Panc1 (cell line): ENCODE measurements around the gene PPP1R9B. TPM values are rescaled to one million over a fixed set of nuclear protein-coding genes. Genes with fewer than 3 reads are reported as not detected.

Experiments
- ATAC-seq: fragments of 200-7000 bp; cut with Tn5 transposase; 2 replicates; pipeline ENCODE4 v1.9.1; 2020; ENCODE audit warnings: mild to moderate bottlenecking, moderate library complexity
- BruUV-seq: library from RNA; stranded (reverse); fragments of 400-500 nt; replicated peaks from 2 replicates; lab custom pipeline; 2021; lab: Mats Ljungman, UMichigan
- CTCF ChIA-PET: fragments of 300-600 bp; sonication (Branson Sonifier 250); formaldehyde crosslinking; loops from one replicate; lab custom pipeline; 2022; ENCODE audit warnings: antibody characterized with exemption; lab: Charles Lee
- POLR2A ChIA-PET: fragments of 300-600 bp; sonication (Branson Sonifier 250); formaldehyde crosslinking; loops from one replicate; lab custom pipeline; 2022; ENCODE audit warnings: antibody characterized with exemption; lab: Charles Lee
- DNase-seq: peaks from one replicate; pipeline ENCODE4 v3.0.0-alpha.2; 2010; ENCODE audit warnings: low read depth, low spot score
- H3K27ac ChIP-seq: 2 replicates; pipeline ENCODE4 v1.5.1; 2011; ENCODE audit warnings: mild to moderate bottlenecking, low read length, inconsistent platforms
- H3K27me3 ChIP-seq: fragments of 200-500 bp; sonication (Bioruptor generic); 2 replicates; pipeline ENCODE4 v1.6.0; 2014; ENCODE audit warnings: low read length, inconsistent platforms; ENCODE audit not compliant: control insufficient read depth, insufficient read depth
- H3K36me3 ChIP-seq: fragments of 200-500 bp; sonication (Bioruptor generic); 2 replicates; pipeline ENCODE4 v1.5.1; 2014; ENCODE audit warnings: inconsistent platforms, mild to moderate bottlenecking, low read length, moderate library complexity; ENCODE audit not compliant: control insufficient read depth, insufficient read depth
- H3K4me1 ChIP-seq: 2 replicates; pipeline ENCODE4 v1.5.1; 2011; ENCODE audit warnings: inconsistent platforms, mild to moderate bottlenecking, low read length, moderate library complexity; ENCODE audit not compliant: control insufficient read depth, insufficient read depth
- H3K4me3 ChIP-seq, 2 experiments: 2 replicates each; pipeline ENCODE4 v1.5.1; 2011 to 2012; ENCODE audit warnings: low read depth in 2 of 2, low read length in 2 of 2, mild to moderate bottlenecking in 2 of 2, inconsistent platforms in 1 of 2, moderate library complexity in 1 of 2
- H3K9me3 ChIP-seq: fragments of 200-500 bp; sonication (Bioruptor generic); 2 replicates; pipeline ENCODE4 v1.5.1; 2014; ENCODE audit warnings: low read depth, mild to moderate bottlenecking, inconsistent platforms, low read length, moderate library complexity; ENCODE audit not compliant: control insufficient read depth, insufficient read depth
- CTCF ChIP-seq: fragments of 450-650 bp; IDR thresholded peaks from 2 replicates; pipeline ENCODE4 v1.5.1; 2017; ENCODE audit warnings: mild to moderate bottlenecking
- POLR2AphosphoS5 ChIP-seq: IDR thresholded peaks from 2 replicates; pipeline ENCODE4 v1.6.1; 2012; ENCODE audit warnings: mild to moderate bottlenecking, low read depth, low read length, moderate library complexity
- REST ChIP-seq, 2 experiments: IDR thresholded peaks; 2 replicates each; pipeline ENCODE4 v1.6.1; 2011 to 2012; ENCODE audit warnings: low read depth in 2 of 2, control low read depth in 1 of 2, low read length in 1 of 2, mild to moderate bottlenecking in 1 of 2, moderate library complexity in 1 of 2; ENCODE audit not compliant: insufficient read depth in 1 of 2
- SIN3A ChIP-seq: IDR thresholded peaks from 2 replicates; pipeline ENCODE4 v1.6.1; 2012; ENCODE audit warnings: low read depth, mild to moderate bottlenecking, low read length, moderate library complexity, borderline replicate concordance; ENCODE audit not compliant: insufficient read depth
- TCF7L2 ChIP-seq: IDR thresholded peaks from 2 replicates; pipeline ENCODE4 v1.6.1; 2011; ENCODE audit warnings: mild to moderate bottlenecking, low read depth, low read length, inconsistent platforms
- in situ Hi-C: cut with HindIII; loops from 2 replicates; pipeline ENCODE4 v1.10.0; 2016; ENCODE audit warnings: low sequenced_read_pairs, low pct_unique_long_range_greater_than_20kb
- intact Hi-C: fragments of 100-400 bp; cut with micrococcal nuclease; formaldehyde crosslinking; loops from one replicate; pipeline ENCODE4 v1.10.0; 2022; ENCODE audit not compliant: unreplicated experiment
- total RNA-seq: library from RNA; stranded (reverse); gene quantifications from one replicate; pipeline ENCODE4 v1.2.1, GENCODE V29; 2021; ENCODE audit not compliant: unreplicated experiment

PPP1R9B gene
- total RNA-seq, 1 experiment from 2014 or later: 114 TPM

GRCh38 chr17:50192618-50193291 lies 42.3 kb upstream of the PPP1R9B start:
- DNase-seq: no peak
- no TSS peak for BruUV-seq
- TF ChIP-seq POLR2AphosphoS5 (no peak), TCF7L2 (no peak), SIN3A (no peak)
- intact Hi-C loops: no loop called here
- ATAC-seq: no peak
- no peaks in the 10 kb centered on the region for H3K9me3 ChIP-seq
- ChIA-PET POLR2A (no interaction called here), CTCF (interaction anchor here (0.6 kb wide), 1 partner anchor 99 kb away, joined by 5 read pairs; no protein-coding TSS in a partner anchor)
- H3K4me3 ChIP-seq: no peak overlapping the region
- H3K27me3 ChIP-seq: no peaks in the 10 kb centered on the region
- in situ Hi-C loops: no loop called here
- H3K4me1 ChIP-seq: no peaks in the 10 kb centered on the region
- H3K27ac ChIP-seq: no peak overlapping the region
- no peaks in the 10 kb centered on the region for H3K36me3 ChIP-seq

- DNase-seq: no peak
- Histone ChIP-seq H3K4me3 (no peak overlapping the region), H3K27me3 (no peaks in the 10 kb centered on the region), H3K4me1 (no peaks in the 10 kb centered on the region), H3K9me3 (no peaks in the 10 kb centered on the region), H3K27ac (no peak overlapping the region), H3K36me3 (no peaks in the 10 kb centered on the region)
- CTCF ChIA-PET: no interaction called here
- intact Hi-C loops: no loop called here
- POLR2A ChIA-PET: no interaction called here
- in situ Hi-C loops: no loop called here
- BruUV-seq: no TSS peak
- ATAC-seq: no peak
- TF ChIP-seq CTCF: no peak
- no peak for TF ChIP-seq TCF7L2
- no peak for TF ChIP-seq SIN3A
- TF ChIP-seq REST (IDR thresholded peaks at IDR 0.05; ENCODE audit: insufficient read depth in 1 of 2, low read depth in 2 of 2, low read length in 1 of 2): no peak
- TF ChIP-seq POLR2AphosphoS5: no peak
These were observed 41.7 kb upstream of the PPP1R9B start for GRCh38 chr17:50192144-50192617.
